T-cell (primary cell): Measurements from ENCODE around the gene RASL12. TPM values are rescaled to one million over a fixed set of nuclear protein-coding genes. Genes with fewer than 3 reads are reported as not detected.

Source experiments
- ATAC-seq, 4 experiments: fragments of 200-7000 bp in 3 of 4; fragments of 150-1000 bp in 1 of 4; cut with Tn5 transposase; replicated peaks in 1 of 4; 1 replicate in 3 of 4; 2 replicates in 1 of 4; pipeline ENCODE4 v1.10.0; 2021; ENCODE audit warnings: moderate library complexity in 3 of 4, mild to moderate bottlenecking in 2 of 4, moderate number of reproducible peaks in 1 of 4
- CTCF ChIA-PET, 2 donors: fragments of 300-600 bp; sonication (Branson Sonifier 250); formaldehyde crosslinking; loops; one replicate each; lab custom pipeline; 2022; ENCODE audit warnings: antibody characterized with exemption in 2 of 2; lab: Charles Lee
- POLR2A ChIA-PET, 2 donors: fragments of 300-600 bp; sonication (Branson Sonifier 250); formaldehyde crosslinking; loops; one replicate each; lab custom pipeline; 2022; ENCODE audit warnings: antibody characterized with exemption in 2 of 2; lab: Charles Lee
- DNase-seq, 35 experiments: peaks; one replicate each; pipeline versions ENCODE4 v3.0.0 to v3.0.0-alpha.2; 2013 to 2023
- H3K27ac ChIP-seq: one replicate; pipeline ENCODE4 v1.5.1; 2013; ENCODE audit warnings: low read length
- H3K27me3 ChIP-seq, 2 experiments: replicated peaks in 1 of 2; 1 replicate in 1 of 2; 2 replicates in 1 of 2; pipeline versions ENCODE4 v1.6.1 to v1.7.0; 2013; ENCODE audit warnings: low read length in 1 of 2, mixed read lengths in 1 of 2; ENCODE audit not compliant: control insufficient read depth in 2 of 2, insufficient read depth in 2 of 2; ENCODE audit errors: extremely low read depth in 1 of 2
- H3K36me3 ChIP-seq, 2 donors: 1 replicate in 1 of 2; 2 replicates in 1 of 2; pipeline versions ENCODE4 v1.6.1 to v1.7.0; 2013; ENCODE audit warnings: low read length in 1 of 2; ENCODE audit not compliant: control insufficient read depth in 2 of 2, insufficient read depth in 1 of 2; ENCODE audit errors: extremely low read depth in 1 of 2
- H3K4me1 ChIP-seq, 2 experiments: 1 replicate in 1 of 2; 2 replicates in 1 of 2; pipeline versions ENCODE4 v1.6.1 to v1.7.0; 2013; ENCODE audit warnings: low read length in 2 of 2, mixed read lengths in 1 of 2; ENCODE audit not compliant: insufficient read depth in 2 of 2, control insufficient read depth in 1 of 2; ENCODE audit errors: extremely low read depth in 1 of 2
- H3K4me3 ChIP-seq, 2 donors: 1 replicate in 1 of 2; 2 replicates in 1 of 2; pipeline versions ENCODE4 v1.5.1 to v1.7.0; 2013; ENCODE audit warnings: mild to moderate bottlenecking in 2 of 2, low read length in 1 of 2, moderate library complexity in 1 of 2; ENCODE audit not compliant: control insufficient read depth in 1 of 2; ENCODE audit errors: extremely low read depth in 1 of 2
- H3K9me3 ChIP-seq: 2 replicates; pipeline ENCODE4 v1.7.0; 2013
- H3K27ac Mint-ChIP-seq, 2 donors: one replicate each; pipeline ENCODE4 v1.8.0; 2020 to 2021; ENCODE audit warnings: mild to moderate bottlenecking in 2 of 2, mixed read lengths in 2 of 2
- H3K27me3 Mint-ChIP-seq, 2 donors: one replicate each; pipeline ENCODE4 v1.8.0; 2021 to 2022; ENCODE audit warnings: mixed read lengths in 2 of 2
- H3K36me3 Mint-ChIP-seq: one replicate; pipeline ENCODE4 v1.8.0; 2021; ENCODE audit warnings: mixed read lengths
- H3K4me1 Mint-ChIP-seq, 3 donors: one replicate each; pipeline ENCODE4 v1.8.0; 2020 to 2022; ENCODE audit warnings: mixed read lengths in 3 of 3, mild to moderate bottlenecking in 1 of 3
- H3K4me3 Mint-ChIP-seq, 3 donors: one replicate each; pipeline ENCODE4 v1.8.0; 2020 to 2022; ENCODE audit warnings: mild to moderate bottlenecking in 3 of 3, mixed read lengths in 3 of 3, moderate library complexity in 3 of 3
- H3K9me3 Mint-ChIP-seq, 3 donors: one replicate each; pipeline ENCODE4 v1.8.0; 2020 to 2022; ENCODE audit warnings: mixed read lengths in 3 of 3
- WGBS: methylation state at CpG from one replicate; pipeline ENCODE4 v1.1.5; 2013; ENCODE audit warnings: missing lambda C conversion rate; ENCODE audit not compliant: insufficient coverage; 5-methylcytosine and 5-hydroxymethylcytosine counted together
- total RNA-seq, 35 experiments: library from RNA in 6 of 35; stranded (reverse) in 6 of 35; fragments of 120-200 nt in 1 of 35; gene quantifications; one replicate each; pipeline versions ENCODE4 v1.2.1 to v1.2.4 and lab custom pipeline; 2013 to 2026

The RASL12 gene
- total RNA-seq, 5 donors from 2014 or later (not counting 1 experiment from before 2014, with no cell fraction given) = 0.09 to 0.18 TPM; not detected in 3

GRCh38 chr15:65082303-65082953, 14.6 kb upstream of the RASL12 start:
- peaks cover 20% of the 10 kb centered on the region in 3 donors for H3K4me1 Mint-ChIP-seq
- H3K36me3 Mint-ChIP-seq = no peaks in the 10 kb centered on the region
- H3K27me3 Mint-ChIP-seq = peaks cover 27 to 28% of the 10 kb centered on the region in 2 donors
- ATAC-seq (peak; percentile 63 to 86 (median 72)), DNase-seq (peak in 14 of 35 experiments; percentile 6 to 34 (median 12))
- POLR2A ChIA-PET = interaction anchor here in 1 of 2 donors (0.6 to 1.0 kb wide), 2 partner anchors 29 to 49 kb away, joined by 3 read pairs; no protein-coding TSS in a partner anchor
- H3K27ac ChIP-seq = no peak overlapping the region
- 14% methylated on average over 7 of the region's 7 CpGs for WGBS
- H3K4me1 ChIP-seq = peaks cover 2 to 19% of the 10 kb centered on the region in 2 experiments
- no peaks in the 10 kb centered on the region for H3K9me3 ChIP-seq
- H3K4me3 Mint-ChIP-seq = peak overlapping the region in 1 of 3 donors; percentile 30
- H3K4me3 ChIP-seq = no peak overlapping the region
- CTCF ChIA-PET = interaction anchor here in 1 of 2 donors (1.0 kb wide), 1 partner anchor 49 kb away, joined by 3 read pairs; no protein-coding TSS in a partner anchor
- peak overlapping the region in 1 of 2 donors; percentile 37 for H3K27ac Mint-ChIP-seq
- no peaks in the 10 kb centered on the region for H3K36me3 ChIP-seq
- no peaks in the 10 kb centered on the region for H3K9me3 Mint-ChIP-seq
- peaks cover 0 to 52% of the 10 kb centered on the region in 2 experiments for H3K27me3 ChIP-seq

- H3K27ac ChIP-seq = no peak overlapping the region
- ATAC-seq (no peak), DNase-seq (no peak)
- CTCF ChIA-PET = no interaction called here
- Mint-ChIP-seq H3K36me3 (no peaks in the 10 kb centered on the region), H3K27me3 (peaks cover 27 to 28% of the 10 kb centered on the region in 2 donors), H3K4me3 (no peak overlapping the region), H3K4me1 (peaks cover 20% of the 10 kb centered on the region in 3 donors), H3K27ac (no peak overlapping the region), H3K9me3 (no peaks in the 10 kb centered on the region)
- H3K36me3 ChIP-seq = no peaks in the 10 kb centered on the region
- peaks cover 0 to 54% of the 10 kb centered on the region in 2 experiments for H3K27me3 ChIP-seq
- H3K4me1 ChIP-seq = peaks cover 2 to 19% of the 10 kb centered on the region in 2 experiments
- POLR2A ChIA-PET = no interaction called here
- no peak overlapping the region for H3K4me3 ChIP-seq
- WGBS = 85% methylated on average over 2 of the region's 5 CpGs
- no peaks in the 10 kb centered on the region for H3K9me3 ChIP-seq
Measured at GRCh38 chr15:65081758-65082157, 14.0 kb upstream of the RASL12 start.

GRCh38 chr15:65081270-65081669, 13.5 kb upstream of the RASL12 start:
- POLR2A ChIA-PET = no interaction called here
- Histone ChIP-seq H3K9me3 (no peaks in the 10 kb centered on the region), H3K4me1 (peaks cover 2 to 19% of the 10 kb centered on the region in 2 experiments), H3K36me3 (no peaks in the 10 kb centered on the region), H3K4me3 (no peak overlapping the region), H3K27ac (no peak overlapping the region), H3K27me3 (peaks cover 0 to 58% of the 10 kb centered on the region in 2 experiments)
- WGBS = 79% methylated on average over 4 of the region's 6 CpGs
- DNase-seq = no peak
- H3K27me3 Mint-ChIP-seq = peaks cover 30 to 31% of the 10 kb centered on the region in 2 donors
- H3K4me3 Mint-ChIP-seq = no peak overlapping the region
- ATAC-seq = no peak
- CTCF ChIA-PET = no interaction called here
- H3K27ac Mint-ChIP-seq = no peak overlapping the region
- no peaks in the 10 kb centered on the region for H3K9me3 Mint-ChIP-seq
- no peaks in the 10 kb centered on the region for H3K36me3 Mint-ChIP-seq
- H3K4me1 Mint-ChIP-seq = peaks cover 20 to 22% (median 21%) of the 10 kb centered on the region in 3 donors

- H3K4me1 ChIP-seq = peaks cover 2 to 19% of the 10 kb centered on the region in 2 experiments
- ATAC-seq (no peak), DNase-seq (no peak)
- H3K4me3 ChIP-seq = no peak overlapping the region
- Mint-ChIP-seq H3K4me1 (peaks cover 20 to 26% (median 21%) of the 10 kb centered on the region in 3 donors), H3K27me3 (peaks cover 32 to 35% of the 10 kb centered on the region in 2 donors), H3K4me3 (no peak overlapping the region), H3K9me3 (no peaks in the 10 kb centered on the region), H3K36me3 (no peaks in the 10 kb centered on the region), H3K27ac (no peak overlapping the region)
- H3K9me3 ChIP-seq = no peaks in the 10 kb centered on the region
- H3K36me3 ChIP-seq = no peaks in the 10 kb centered on the region
- peaks cover 0 to 49% of the 10 kb centered on the region in 2 experiments for H3K27me3 ChIP-seq
- WGBS = 85% methylated on average over 5 of the region's 5 CpGs
- CTCF ChIA-PET = no interaction called here
- H3K27ac ChIP-seq = no peak overlapping the region
- POLR2A ChIA-PET = no interaction called here
Measured at GRCh38 chr15:65079580-65079979, 11.8 kb upstream of the RASL12 start.

- peaks cover 28 to 31% of the 10 kb centered on the region in 2 donors for H3K27me3 Mint-ChIP-seq
- peak overlapping the region in 1 of 2 donors; percentile 55 for H3K27ac Mint-ChIP-seq
- ChIA-PET POLR2A (no interaction called here), CTCF (interaction anchor here (1.2 to 1.3 kb wide), 2 partner anchors 44 kb away, joined by 4 to 6 read pairs; no protein-coding TSS in a partner anchor)
- H3K36me3 ChIP-seq = no peaks in the 10 kb centered on the region
- peaks cover 18 to 24% (median 21%) of the 10 kb centered on the region in 3 donors for H3K4me1 Mint-ChIP-seq
- no peaks in the 10 kb centered on the region for H3K36me3 Mint-ChIP-seq
- H3K27me3 ChIP-seq = peaks cover 0 to 44% of the 10 kb centered on the region in 2 experiments
- peaks cover 2 to 19% of the 10 kb centered on the region in 2 experiments for H3K4me1 ChIP-seq
- peak in 31 of 35 experiments; percentile 6 to 65 (median 29) for DNase-seq
- H3K9me3 Mint-ChIP-seq = no peaks in the 10 kb centered on the region
- peak overlapping the region in 2 of 3 donors; percentile 21 to 59 for H3K4me3 Mint-ChIP-seq
- H3K9me3 ChIP-seq = no peaks in the 10 kb centered on the region
- H3K27ac ChIP-seq = no peak overlapping the region
- ATAC-seq = peak; percentile 49 to 66 (median 64)
- WGBS = 9% methylated on average over 19 of the region's 24 CpGs
- no peak overlapping the region for H3K4me3 ChIP-seq
Measured at GRCh38 chr15:65077981-65078352, 10.2 kb upstream of the RASL12 start.

- Histone ChIP-seq H3K9me3 (no peaks in the 10 kb centered on the region), H3K27me3 (peaks cover 0 to 41% of the 10 kb centered on the region in 2 experiments), H3K27ac (no peak overlapping the region), H3K4me1 (peaks cover 2 to 16% of the 10 kb centered on the region in 2 experiments), H3K4me3 (no peak overlapping the region), H3K36me3 (no peaks in the 10 kb centered on the region)
- ChIA-PET POLR2A (no interaction called here), CTCF (interaction anchor here (1.2 to 1.3 kb wide), 2 partner anchors 43 kb away, joined by 4 to 6 read pairs; no protein-coding TSS in a partner anchor)
- no peak for DNase-seq
- Mint-ChIP-seq H3K9me3 (no peaks in the 10 kb centered on the region), H3K36me3 (no peaks in the 10 kb centered on the region), H3K27ac (peak overlapping the region in 1 of 2 donors; percentile 55), H3K27me3 (peaks cover 23 to 25% of the 10 kb centered on the region in 2 donors), H3K4me3 (peak overlapping the region in 1 of 3 donors; percentile 59), H3K4me1 (peaks cover 13 to 18% (median 16%) of the 10 kb centered on the region in 3 donors)
- 74% methylated on average over 85 of the region's 85 CpGs for WGBS
- ATAC-seq = no peak
Measured at GRCh38 chr15:65077291-65077980, 9.6 kb upstream of the RASL12 start.
